Lower leg skin (tissue), 4 donors: ENCODE data around the gene ARF4. TPM values are rescaled to one million over a fixed set of nuclear protein-coding genes. Genes with fewer than 3 reads are reported as not detected.
"Not testable (repeated sequence)": the region's sequence is repeated elsewhere in the genome, so short reads cannot be mapped to it uniquely, and the experiment has no call there.

Source experiments
- DNase-seq, 2 donors: peaks; one replicate each; pipeline ENCODE4 v3.0.0-alpha.2; 2019; ENCODE audit warnings: low spot score in 2 of 2
- H3K4me3 ChIP-seq: fragments of 200-600 bp; sonication (generic); 2 replicates; pipeline ENCODE4 v1.5.1; 2017; ENCODE audit warnings: mild to moderate bottlenecking, low read depth; ENCODE audit not compliant: poor library complexity, severe bottlenecking
- CTCF ChIP-seq, 3 donors: fragments of 450-650 bp; IDR thresholded peaks; one replicate each; pipeline ENCODE4 v1.5.1; 2016; ENCODE audit warnings: antibody characterized with exemption in 3 of 3, mild to moderate bottlenecking in 3 of 3, moderate library complexity in 2 of 3
- POLR2A ChIP-seq, 2 donors: fragments of 450-650 bp; IDR thresholded peaks; one replicate each; pipeline ENCODE4 v1.6.1; 2016 to 2017; ENCODE audit warnings: antibody characterized with exemption in 2 of 2, mild to moderate bottlenecking in 1 of 2, moderate library complexity in 1 of 2
- WGBS, 2 donors: methylation state at CpG; one replicate each; pipeline ENCODE4 v1.1.5; 2018; 5-methylcytosine and 5-hydroxymethylcytosine counted together
- intact Hi-C: fragments of 100-400 bp; cut with DNase I; formaldehyde crosslinking; loops from one replicate; pipeline ENCODE4 v1.15.0; 2023; ENCODE audit warnings: low total_unique reads
- total RNA-seq, 4 donors: library from RNA; depleted of rRNA; stranded (reverse); fragments of >200 nt; gene quantifications; one replicate each; pipeline ENCODE4 v1.1.0, GENCODE V29; 2016

ARF4 gene
- total RNA-seq, 4 donors from 2014 or later, result 39.5 to 61.6 (median 59.2) TPM

- H3K4me3 ChIP-seq, result no peak overlapping the region
- no peak for DNase-seq
- no peak for TF ChIP-seq POLR2A (IDR thresholded peaks at IDR 0.05)
- TF ChIP-seq CTCF (IDR thresholded peaks at IDR 0.05), result no peak
- intact Hi-C loops, result no loop called here
- 82 to 98% methylated on average over 3 of the region's 3 CpGs for WGBS, 2 donors
Observed at GRCh38 chr3:57624801-57625200, 27.7 kb upstream of the ARF4 start.

- intact Hi-C loops, result no loop called here
- DNase-seq, result no peak
- H3K4me3 ChIP-seq, result no peak overlapping the region
- TF ChIP-seq POLR2A (IDR thresholded peaks at IDR 0.05) (no peak), CTCF (IDR thresholded peaks at IDR 0.05) (no peak)
Observed at GRCh38 chr3:57622362-57622761, 25.2 kb upstream of the ARF4 start.

- no peak overlapping the region for H3K4me3 ChIP-seq
- WGBS, 2 donors, result 92 to 97% methylated on average over 3 of the region's 3 CpGs
Observed at GRCh38 chr3:57617739-57618138, 20.6 kb upstream of the ARF4 start.

GRCh38 chr3:57616233-57616632, 19.1 kb upstream of the ARF4 start:
- intact Hi-C loops, result no loop called here
- no peak overlapping the region for H3K4me3 ChIP-seq
- no peak for DNase-seq
- TF ChIP-seq POLR2A (IDR thresholded peaks at IDR 0.05), result no peak
- no peak for TF ChIP-seq CTCF (IDR thresholded peaks at IDR 0.05)
- WGBS, 2 donors, result 57 to 86% methylated on average over 3 of the region's 3 CpGs

More at GRCh38 chr3:57617739-57618138, 20.6 kb upstream of the ARF4 start:
- intact Hi-C loops, result no loop called here
- no peak for DNase-seq
- TF ChIP-seq CTCF (IDR thresholded peaks at IDR 0.05), result no peak
- TF ChIP-seq POLR2A (IDR thresholded peaks at IDR 0.05), result no peak

GRCh38 chr3:57611870-57612269, 14.7 kb upstream of the ARF4 start:
- 96 to 98% methylated on average over 5 of the region's 5 CpGs for WGBS, 2 donors
- H3K4me3 ChIP-seq, intact Hi-C loops, DNase-seq: not testable (repeated sequence)

- DNase-seq, result no peak
- intact Hi-C loops, result no loop called here
- no peak for TF ChIP-seq CTCF (IDR thresholded peaks at IDR 0.05)
- TF ChIP-seq POLR2A (IDR thresholded peaks at IDR 0.05), result no peak
Observed at GRCh38 chr3:57605683-57606082, 8.5 kb upstream of the ARF4 start.

More at GRCh38 chr3:57605683-57606082, 8.5 kb upstream of the ARF4 start:
- H3K4me3 ChIP-seq, result no peak overlapping the region
